NT2/D1 (cell line): Measurements from ENCODE around the gene NUCB1.

Experiments
- SUZ12 ChIP-seq: IDR thresholded peaks from 2 replicates; pipeline ENCODE4 v1.6.1; 2011; ENCODE audit not compliant: insufficient read length, insufficient read depth; ENCODE audit errors: extremely low read depth
- YY1 ChIP-seq: IDR thresholded peaks from 2 replicates; pipeline ENCODE4 v1.6.1; 2011; ENCODE audit not compliant: insufficient read length, insufficient read depth

DNA sequence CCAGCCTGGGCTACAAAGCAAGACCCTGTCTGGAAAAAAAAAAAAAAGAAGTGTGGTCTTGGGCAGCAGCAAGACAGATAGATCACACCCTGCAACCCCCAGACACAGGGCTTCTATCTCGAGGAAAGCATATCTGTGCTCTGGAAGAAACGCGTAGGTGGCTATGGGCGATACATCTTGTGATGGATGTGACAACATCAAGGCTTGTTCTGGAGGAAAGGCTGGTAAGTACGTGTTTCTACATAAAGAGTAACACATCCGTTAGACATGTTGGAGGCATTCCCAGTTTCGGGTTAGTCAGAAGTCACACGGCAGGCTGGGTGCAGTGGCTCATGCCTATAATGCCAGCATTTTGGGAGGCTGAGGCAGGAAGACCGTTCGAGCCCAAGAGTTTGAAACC is 26.8 kb downstream of the NUCB1 start:
- TF ChIP-seq SUZ12: no peak
- TF ChIP-seq YY1: no peak
